HG03520 (cell line): ENCODE results near the gene ATP11A.

Experiments
- ATAC-seq: cut with Tn5 transposase; IDR thresholded peaks from one replicate; pipeline ENCODE4 v1.9.1; 2021; ENCODE audit warnings: mild to moderate bottlenecking, moderate library complexity; ENCODE audit not compliant: unreplicated experiment

ATP11A gene

DNA sequence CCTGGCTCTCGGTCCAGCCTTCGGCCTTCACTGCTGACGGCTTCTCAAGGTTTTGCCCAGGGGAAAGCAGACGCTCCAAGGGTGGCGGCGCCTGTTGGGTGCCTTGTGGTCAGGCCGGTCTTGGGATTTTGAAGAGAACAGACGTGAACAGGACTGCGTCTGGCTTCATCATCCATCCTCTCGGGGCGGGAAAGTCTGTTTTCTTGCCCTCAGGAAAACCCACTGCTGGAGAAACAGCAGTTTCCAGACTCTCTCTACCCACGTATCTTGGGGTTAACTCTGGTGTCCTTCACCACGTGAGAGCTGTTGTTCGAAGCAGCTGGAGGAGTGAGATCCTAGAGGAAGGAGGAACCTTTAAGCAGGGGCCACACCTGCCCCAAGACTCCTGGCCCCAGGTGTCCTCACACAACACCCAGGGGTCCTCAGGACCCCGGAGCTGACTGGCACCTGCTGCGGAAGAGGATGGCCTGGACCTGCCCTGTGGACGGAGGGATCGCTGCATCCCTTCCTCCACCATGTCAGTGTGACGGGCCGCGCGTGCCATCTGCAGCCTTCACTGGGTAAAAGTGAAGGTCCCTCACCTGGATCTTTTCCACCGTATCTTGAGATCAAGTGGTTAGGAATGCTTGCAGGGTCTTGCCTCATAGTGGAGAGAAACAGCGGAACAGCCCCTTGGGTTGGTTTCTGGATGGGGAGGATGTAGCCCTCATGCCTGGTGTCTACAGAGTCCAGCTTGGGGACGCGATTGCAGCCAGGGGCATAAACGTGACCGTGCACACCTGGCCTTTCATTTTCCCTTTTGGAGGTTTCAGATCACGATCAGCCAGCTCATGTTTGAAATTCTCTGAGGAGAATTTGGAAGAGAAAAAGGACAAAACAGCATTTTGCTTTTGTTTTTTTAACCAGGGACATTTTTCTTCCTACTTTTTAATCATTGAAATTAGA is 209.7 kb downstream of the ATP11A start:
- no peak for ATAC-seq

DNA sequence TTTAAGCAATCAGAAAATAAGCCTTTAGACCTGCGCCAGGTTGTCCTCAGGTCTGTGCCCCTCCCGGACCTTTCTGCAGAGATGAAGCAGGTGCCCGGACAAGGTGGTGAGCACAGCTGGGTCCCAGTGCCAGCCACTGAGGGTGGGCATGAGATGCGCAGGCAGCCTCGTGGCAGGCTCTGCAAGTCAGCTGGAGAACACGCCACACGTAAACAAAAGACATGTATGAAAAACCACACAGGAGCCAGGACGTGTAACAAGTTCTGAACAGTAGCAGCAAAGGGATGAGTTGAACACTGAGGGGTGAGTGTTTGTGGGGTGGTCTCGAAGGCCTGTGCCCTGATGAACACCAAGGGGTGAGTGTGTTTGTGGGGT is 210.4 kb downstream of the ATP11A start:
- ATAC-seq, result no peak

GRCh38 chr13:112900691-112901091 is 210.9 kb downstream of the ATP11A start:
- no peak for ATAC-seq

- ATAC-seq, result no peak
These were observed 212.3 kb downstream of the ATP11A start for GRCh38 chr13:112902101-112902651.

GRCh38 chr13:112902669-112903068 is 212.8 kb downstream of the ATP11A start:
- no peak for ATAC-seq

GRCh38 chr13:112903071-112903577 is 213.3 kb downstream of the ATP11A start:
- no peak for ATAC-seq

DNA sequence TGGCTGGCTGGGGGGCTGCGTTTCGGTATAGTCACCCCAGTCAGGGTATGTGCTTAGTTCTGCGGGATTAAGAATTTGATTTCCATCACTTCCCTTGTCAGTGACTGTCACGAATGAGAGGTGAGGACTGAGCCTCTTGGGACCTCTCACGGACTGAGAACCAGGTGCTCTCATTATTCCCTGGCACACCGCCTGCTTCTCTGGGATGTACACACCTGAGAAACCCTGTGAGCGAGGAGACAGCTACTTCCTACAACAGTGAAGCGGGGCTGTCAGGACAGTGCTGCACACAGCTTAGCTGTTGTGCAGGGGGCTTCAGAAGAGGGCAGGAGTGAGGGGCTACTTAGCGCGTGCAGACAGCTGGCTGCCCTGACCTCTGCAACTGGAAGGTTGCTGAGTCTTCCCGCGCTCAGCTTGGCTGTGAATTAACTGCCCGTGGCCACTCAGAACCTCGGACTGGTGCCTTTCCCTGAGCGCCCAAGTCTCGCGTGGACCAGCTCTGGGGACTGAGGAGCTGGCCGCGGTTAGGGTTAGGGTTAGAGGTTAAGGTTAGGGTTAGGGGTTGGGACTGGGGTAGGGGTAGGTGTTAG is 213.9 kb downstream of the ATP11A start:
- ATAC-seq, result no peak

DNA sequence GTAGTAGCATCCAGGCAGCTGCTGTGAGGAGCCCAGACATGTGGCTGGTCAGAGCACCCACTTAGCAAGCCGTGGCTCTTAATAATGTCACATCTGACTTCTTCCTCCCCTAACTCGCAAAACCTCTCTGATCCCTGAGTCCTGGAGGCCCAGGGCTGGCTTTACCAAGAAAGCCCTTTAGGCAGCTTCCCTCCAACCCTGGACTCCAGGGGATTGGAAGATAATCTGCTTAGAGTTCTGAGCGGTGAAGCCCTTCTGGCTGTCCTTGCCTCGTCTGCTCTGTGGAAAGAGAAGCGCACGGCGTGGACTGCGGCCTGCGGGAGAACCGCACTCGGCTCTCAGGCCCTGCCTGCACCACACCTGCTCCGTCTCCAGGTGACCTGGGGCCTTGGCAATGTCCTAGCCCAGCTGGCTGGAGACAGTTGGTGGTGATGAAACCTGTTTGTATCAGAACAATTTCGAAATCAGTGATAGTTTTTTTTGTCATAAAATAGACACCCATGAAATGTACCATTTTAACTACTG is 214.7 kb downstream of the ATP11A start:
- no peak for ATAC-seq

GRCh38 chr13:112905086-112905485 is 215.2 kb downstream of the ATP11A start:
- no peak for ATAC-seq

- ATAC-seq, result no peak
These were observed 215.8 kb downstream of the ATP11A start for GRCh38 chr13:112905619-112905989.

- no peak for ATAC-seq
These were observed 216.3 kb downstream of the ATP11A start for GRCh38 chr13:112905990-112906641.

DNA sequence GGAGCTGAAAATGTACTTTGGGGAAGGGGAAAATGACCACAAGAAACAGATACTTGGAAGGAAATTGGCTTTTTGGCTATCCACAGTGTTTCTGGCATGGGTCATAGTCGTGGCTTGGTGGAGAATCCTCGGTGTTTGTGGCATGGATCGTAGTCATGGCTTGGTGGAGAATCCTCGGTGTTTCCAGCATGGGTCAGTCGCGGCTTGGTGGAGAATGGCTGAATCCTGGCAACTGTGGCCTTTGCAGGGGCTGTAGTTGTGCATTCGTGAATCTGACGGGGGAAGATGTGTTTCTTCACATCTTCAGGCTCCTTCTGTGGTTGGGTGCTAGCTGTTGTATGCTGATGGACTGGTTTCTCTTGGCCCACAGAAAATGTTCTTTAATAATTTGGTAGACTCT is 217.4 kb downstream of the ATP11A start:
- no peak for ATAC-seq

- no peak for ATAC-seq
These were observed 218.1 kb downstream of the ATP11A start for GRCh38 chr13:112907871-112908331.

GRCh38 chr13:112908342-112908741 is 218.5 kb downstream of the ATP11A start:
- no peak for ATAC-seq

- no peak for ATAC-seq
These were observed 220.2 kb downstream of the ATP11A start for GRCh38 chr13:112910016-112910415.

DNA sequence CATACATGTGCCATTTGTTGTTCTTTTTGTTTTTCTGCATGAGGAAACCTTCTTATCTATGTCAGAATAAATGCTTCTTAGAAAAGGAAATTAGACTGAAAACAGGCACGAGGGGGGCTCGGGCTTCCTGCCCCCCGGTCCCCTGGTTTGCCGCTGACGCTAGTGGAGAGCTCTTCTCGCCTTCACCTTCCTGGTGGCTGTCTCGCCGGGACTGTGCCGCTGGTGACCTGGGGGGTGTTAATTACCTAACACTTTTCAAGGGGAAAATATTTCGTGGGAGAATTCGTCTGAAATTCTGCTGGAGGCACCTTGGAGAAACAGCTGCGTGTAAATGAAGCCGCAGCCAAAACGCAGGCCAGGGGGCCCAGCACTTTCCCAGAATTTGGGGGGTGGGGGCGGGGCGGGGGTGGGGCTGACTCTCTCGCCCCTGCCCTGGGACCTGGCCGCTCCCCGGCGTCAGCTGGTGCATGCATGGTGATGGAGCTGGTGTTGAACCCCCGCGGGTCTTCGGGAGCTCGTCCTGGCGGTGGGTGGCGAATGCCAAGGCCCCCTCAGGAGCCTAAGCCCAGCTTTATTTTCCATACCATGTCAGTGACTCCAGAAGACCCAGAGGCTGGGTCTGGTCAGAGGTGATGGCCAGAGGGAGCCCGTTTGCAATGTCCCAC is 220.9 kb downstream of the ATP11A start:
- no peak for ATAC-seq

DNA sequence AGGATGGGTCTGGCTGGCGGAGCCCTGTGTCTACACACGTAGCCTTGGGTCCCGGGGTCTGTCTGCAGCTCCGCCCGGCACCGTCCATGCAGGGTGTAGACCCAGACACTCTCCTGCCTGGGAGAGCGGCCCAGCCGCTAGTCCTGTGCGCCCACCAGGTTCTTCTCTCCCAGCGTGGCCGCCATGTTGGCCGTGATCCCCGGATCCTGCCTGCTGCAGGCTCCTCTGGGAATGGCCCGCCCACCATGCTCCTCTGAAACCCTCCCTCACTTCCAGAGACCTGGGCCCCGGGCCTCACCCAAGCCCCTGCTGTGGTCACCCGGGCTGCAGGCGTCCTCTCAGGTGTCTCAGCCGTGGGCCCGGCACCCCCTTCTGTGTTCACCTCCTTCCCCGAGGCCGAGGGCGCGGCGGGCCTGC is 221.5 kb downstream of the ATP11A start:
- no peak for ATAC-seq

GRCh38 chr13:112911883-112912282 is 222.0 kb downstream of the ATP11A start:
- no peak for ATAC-seq

GRCh38 chr13:112912726-112913440 is 223.0 kb downstream of the ATP11A start:
- no peak for ATAC-seq

- ATAC-seq, result no peak
These were observed 226.5 kb downstream of the ATP11A start for GRCh38 chr13:112916296-112916695.
